GM12872 (cell line): ENCODE measurements around the gene XBP1.

Experiments
- TF ChIP-seq, protein P1 (sequence below): IDR thresholded peaks from 3 replicates; pipeline ENCODE4 v1.5.1; 2011; ENCODE audit warnings: low read depth, mild to moderate bottlenecking, low read length, moderate library complexity; ENCODE audit not compliant: insufficient read depth

Gene XBP1

DNA sequence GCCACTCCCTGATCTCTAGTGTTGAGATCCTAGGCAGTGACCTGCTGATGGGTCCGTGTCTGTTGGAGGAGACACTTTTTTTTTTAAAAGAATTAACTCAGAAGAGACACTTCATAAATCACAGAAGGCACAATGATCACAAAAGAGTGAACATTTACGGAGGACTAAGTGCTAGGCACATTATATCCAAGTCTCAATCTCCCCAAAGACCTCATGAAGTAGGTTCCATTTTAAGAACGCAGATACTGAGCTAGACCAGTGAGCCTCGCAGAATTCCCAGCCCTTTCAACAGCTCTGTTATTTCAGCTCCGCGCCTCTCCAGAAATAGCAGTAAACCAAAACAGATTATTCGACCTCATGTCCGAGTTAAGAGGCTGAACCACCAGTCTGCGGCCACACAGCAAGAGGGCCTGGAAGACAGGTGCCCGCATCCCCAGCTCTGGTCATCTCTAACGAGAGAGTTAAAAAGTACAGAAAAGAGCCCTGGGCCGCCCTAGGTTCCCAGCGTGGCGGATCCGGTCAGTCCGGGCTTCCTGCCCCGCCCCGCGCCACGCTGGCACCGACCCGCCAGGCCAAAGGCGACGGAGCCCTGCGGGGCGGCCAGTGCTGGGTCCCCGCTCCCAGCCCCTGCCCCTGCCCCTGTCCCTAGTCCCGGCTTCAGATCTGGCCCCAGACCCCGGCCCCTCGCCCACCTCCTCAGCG lies 612 bp downstream of the XBP1 start:
- TF ChIP-seq, protein P1, sequence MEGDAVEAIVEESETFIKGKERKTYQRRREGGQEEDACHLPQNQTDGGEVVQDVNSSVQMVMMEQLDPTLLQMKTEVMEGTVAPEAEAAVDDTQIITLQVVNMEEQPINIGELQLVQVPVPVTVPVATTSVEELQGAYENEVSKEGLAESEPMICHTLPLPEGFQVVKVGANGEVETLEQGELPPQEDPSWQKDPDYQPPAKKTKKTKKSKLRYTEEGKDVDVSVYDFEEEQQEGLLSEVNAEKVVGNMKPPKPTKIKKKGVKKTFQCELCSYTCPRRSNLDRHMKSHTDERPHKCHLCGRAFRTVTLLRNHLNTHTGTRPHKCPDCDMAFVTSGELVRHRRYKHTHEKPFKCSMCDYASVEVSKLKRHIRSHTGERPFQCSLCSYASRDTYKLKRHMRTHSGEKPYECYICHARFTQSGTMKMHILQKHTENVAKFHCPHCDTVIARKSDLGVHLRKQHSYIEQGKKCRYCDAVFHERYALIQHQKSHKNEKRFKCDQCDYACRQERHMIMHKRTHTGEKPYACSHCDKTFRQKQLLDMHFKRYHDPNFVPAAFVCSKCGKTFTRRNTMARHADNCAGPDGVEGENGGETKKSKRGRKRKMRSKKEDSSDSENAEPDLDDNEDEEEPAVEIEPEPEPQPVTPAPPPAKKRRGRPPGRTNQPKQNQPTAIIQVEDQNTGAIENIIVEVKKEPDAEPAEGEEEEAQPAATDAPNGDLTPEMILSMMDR, result no peak

DNA sequence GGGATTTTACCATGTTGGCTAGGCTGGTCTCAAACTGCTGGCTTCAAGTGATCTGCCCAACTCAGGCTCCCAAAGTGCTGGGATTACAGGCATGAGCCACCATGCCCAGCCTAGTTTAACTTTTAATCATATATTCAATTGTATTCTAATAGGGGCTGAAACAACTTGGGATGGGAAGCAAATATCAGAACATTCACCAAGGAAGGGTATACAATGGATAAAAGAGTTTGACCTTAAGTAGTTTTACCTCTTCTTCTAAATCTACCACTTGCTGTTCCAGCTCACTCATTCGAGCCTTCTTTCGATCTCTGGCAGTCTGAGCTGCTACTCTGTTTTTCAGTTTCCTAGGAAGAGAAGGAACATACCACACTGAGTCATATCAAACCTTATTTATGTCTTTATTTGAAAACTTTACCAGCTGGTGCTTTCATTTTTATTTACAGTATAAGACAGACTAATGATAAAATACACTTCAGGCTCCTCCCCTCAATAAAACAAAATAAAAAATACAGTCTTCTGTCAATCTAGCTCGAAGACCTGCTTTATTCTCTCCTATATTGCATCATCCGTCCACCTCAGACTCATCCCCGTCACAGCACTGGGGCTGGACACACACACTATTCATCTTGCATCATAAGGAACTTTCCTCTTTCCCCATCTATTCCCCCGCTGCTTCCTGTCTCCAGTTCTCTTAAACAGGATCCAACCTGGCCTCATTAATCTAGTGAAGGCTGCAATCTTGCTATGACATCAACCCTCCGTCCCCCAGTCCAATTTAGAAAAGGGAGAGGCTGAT lies 1.4 kb downstream of the XBP1 start:
- TF ChIP-seq, protein P1, result no peak

DNA sequence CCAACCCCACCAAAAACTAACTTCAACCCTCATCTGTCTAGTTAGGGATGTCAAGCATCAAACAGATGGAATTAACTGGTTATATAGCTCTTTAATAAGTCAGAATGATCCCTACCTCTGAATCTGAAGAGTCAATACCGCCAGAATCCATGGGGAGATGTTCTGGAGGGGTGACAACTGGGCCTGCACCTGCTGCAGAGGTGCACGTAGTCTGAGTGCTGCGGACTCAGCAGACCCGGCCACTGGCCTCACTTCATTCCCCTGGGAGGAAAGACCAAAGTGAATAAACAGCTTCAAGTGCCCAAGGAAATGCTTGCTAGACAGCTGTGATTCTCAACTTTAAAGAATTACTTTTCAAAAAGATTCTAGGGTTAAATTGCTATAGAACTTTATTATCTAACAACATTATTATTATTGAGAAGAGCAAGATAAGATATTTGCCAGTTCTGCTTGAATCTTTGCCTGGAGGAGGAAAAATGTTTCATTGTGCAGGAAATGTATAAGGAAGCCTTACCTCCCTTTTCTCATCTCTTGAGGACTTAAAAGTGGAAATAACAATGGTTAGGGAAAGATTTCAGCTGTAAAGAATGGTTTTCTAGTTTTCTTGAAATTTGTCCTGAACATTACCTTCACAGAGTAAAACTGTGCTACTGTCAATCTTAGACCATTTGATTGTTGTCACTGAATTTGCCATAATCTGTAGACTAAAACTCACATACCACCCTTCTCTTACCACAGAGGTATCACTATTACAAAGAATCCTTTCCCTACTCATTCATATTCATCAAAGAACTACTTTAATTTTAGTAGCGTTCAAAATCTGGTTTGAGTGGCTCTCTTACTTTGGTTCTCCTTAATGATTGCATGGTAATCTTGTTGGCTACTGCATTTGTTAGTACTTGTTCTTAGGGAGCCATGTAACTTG lies 4.2 kb downstream of the XBP1 start:
- TF ChIP-seq, protein P1, result no peak

DNA sequence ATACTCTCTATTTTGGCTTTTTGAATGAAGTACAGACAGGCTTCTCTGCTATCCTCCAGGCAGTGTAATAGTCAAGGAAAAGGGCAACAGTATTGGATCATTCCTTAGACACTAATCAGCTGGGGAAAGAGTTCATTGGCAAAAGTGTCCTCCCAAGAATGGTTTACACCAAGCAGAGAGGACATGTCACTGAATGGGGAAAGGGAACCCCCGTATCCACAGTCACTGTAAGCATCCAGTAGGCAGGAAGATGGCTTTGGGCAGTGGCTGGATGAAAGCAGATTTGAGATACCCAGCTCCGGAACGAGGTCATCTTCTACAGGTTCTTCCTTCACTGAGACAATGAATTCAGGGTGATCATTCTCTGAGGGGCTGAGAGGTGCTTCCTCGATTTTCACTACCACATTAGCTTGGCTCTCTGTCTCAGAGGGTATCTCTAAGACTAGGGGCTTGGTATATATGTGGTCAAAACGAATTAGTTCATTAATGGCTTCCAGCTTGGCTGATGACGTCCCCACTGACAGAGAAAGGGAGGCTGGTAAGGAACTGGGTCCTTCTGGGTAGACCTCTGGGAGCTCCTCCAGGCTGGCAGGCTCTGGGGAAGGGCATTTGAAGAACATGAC lies 5.2 kb downstream of the XBP1 start:
- TF ChIP-seq, protein P1, result no peak

GRCh38 chr22:28793976-28794584 lies 6.3 kb downstream of the XBP1 start:
- TF ChIP-seq, protein P1, result no peak

GRCh38 chr22:28792491-28793383 lies 7.6 kb downstream of the XBP1 start:
- TF ChIP-seq, protein P1, result no peak
